Measurements from ENCODE around the gene TIMM21. TPM values are rescaled to one million over a fixed set of nuclear protein-coding genes. Genes with fewer than 3 reads are reported as not detected.

TIMM21 gene
- total RNA-seq, 3 donors from 2014 or later, result 30.8 to 38.1 (median 35.9) TPM

DNA sequence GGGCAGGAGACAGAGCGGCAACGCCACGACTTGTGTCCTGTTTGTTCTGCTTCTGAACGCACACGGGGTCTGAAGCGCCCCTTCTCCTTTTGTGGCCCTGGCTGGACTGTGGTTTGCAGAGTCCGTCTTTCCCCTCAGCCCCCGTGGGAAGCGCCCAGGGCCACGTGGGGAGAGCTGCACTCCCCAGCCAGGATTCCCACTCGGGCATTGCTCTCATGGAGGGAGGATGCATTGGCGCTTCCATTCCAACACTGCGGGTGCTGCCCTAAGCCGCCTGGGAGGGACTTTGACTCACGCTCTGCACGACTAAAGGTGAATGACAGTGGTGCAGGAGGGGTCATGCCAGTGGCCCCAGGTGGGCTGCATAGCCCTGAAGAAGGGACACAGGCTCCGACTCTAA, 52.5 kb downstream of the TIMM21 start:
- no peak for TF ChIP-seq POLR2A (IDR thresholded peaks at IDR 0.05)
- no peak for TF ChIP-seq POLR2AphosphoS5 (IDR thresholded peaks at IDR 0.05)
- TF ChIP-seq, protein P1, sequence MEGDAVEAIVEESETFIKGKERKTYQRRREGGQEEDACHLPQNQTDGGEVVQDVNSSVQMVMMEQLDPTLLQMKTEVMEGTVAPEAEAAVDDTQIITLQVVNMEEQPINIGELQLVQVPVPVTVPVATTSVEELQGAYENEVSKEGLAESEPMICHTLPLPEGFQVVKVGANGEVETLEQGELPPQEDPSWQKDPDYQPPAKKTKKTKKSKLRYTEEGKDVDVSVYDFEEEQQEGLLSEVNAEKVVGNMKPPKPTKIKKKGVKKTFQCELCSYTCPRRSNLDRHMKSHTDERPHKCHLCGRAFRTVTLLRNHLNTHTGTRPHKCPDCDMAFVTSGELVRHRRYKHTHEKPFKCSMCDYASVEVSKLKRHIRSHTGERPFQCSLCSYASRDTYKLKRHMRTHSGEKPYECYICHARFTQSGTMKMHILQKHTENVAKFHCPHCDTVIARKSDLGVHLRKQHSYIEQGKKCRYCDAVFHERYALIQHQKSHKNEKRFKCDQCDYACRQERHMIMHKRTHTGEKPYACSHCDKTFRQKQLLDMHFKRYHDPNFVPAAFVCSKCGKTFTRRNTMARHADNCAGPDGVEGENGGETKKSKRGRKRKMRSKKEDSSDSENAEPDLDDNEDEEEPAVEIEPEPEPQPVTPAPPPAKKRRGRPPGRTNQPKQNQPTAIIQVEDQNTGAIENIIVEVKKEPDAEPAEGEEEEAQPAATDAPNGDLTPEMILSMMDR (IDR thresholded peaks at IDR 0.05), result no peak
- no peak for DNase-seq (ENCODE audit: low spot score in 2 of 2)
- Histone ChIP-seq H3K4me1 (no peaks in the 10 kb centered on the region), H3K27ac (no peak overlapping the region), H3K27me3 (no peaks in the 10 kb centered on the region), H3K4me3 (no peak overlapping the region), H3K9me3 (no peaks in the 10 kb centered on the region), H3K36me3 (no peaks in the 10 kb centered on the region)
- intact Hi-C loops (cut with DNase I; ENCODE audit: low total_unique reads), result no loop called here

DNA sequence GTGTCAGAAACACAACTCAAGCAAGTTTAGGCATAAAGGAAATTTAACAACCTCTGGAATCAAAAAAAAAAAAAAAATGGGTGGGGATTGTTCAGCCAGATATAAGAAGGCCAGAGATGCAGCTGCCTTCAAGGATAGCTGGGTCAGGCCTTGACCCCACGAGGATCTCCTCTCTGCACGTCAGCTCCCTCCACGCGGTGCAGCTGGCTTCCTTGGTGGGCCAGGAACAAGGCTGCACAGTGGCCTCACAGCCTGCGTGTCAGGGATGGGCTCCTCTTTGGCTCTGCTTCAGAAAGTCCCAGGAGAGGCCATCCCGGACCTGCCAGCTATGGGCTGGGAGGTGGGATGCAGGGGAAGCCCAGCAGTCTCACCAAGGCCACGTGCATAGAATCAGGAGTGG, 55.5 kb downstream of the TIMM21 start:
- DNase-seq (ENCODE audit: low spot score in 2 of 2), result no peak
- Histone ChIP-seq H3K27me3 (no peaks in the 10 kb centered on the region), H3K4me3 (no peak overlapping the region), H3K27ac (no peak overlapping the region), H3K4me1 (no peaks in the 10 kb centered on the region), H3K9me3 (no peaks in the 10 kb centered on the region), H3K36me3 (no peaks in the 10 kb centered on the region)
- intact Hi-C loops (cut with DNase I; ENCODE audit: low total_unique reads), result no loop called here
- TF ChIP-seq POLR2AphosphoS5 (IDR thresholded peaks at IDR 0.05), result no peak
- TF ChIP-seq, protein P1 (IDR thresholded peaks at IDR 0.05), result no peak
- no peak for TF ChIP-seq POLR2A (IDR thresholded peaks at IDR 0.05)

DNA sequence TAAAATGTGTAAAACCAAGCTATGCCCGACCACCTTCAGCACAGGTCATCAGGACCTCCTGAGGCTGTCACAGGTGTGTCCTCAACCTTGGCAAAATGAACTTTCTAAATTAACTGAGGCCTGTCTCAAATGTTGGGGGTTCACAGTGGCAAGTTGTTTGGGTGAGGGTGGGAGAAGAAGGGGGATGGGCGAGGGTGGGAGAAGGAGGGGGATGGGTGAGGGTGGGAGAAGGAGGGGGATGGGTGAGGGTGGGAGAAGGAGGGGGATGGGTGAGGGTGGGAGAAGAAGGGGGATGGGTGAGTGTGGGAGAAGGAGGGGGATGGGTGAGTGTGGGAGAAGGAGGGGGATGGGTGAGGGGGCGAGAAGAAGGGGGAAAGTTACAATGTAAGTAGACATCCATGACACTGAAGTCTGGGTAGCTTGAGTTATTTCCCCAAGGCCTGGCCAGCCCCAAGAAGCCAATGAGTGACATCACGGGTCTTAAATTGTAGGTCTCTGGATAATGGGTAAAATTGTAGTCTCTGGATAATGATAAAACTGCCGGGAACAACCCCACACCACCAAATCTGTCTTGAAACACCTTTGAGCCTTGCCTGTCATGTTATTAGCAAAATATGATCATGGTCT, 56.3 kb downstream of the TIMM21 start:
- no peaks in the 10 kb centered on the region for H3K36me3 ChIP-seq
- H3K27me3 ChIP-seq, result no peaks in the 10 kb centered on the region
- H3K4me3 ChIP-seq, result no peak overlapping the region
- H3K27ac ChIP-seq, result no peak overlapping the region
- no peak for DNase-seq (ENCODE audit: low spot score in 2 of 2)
- intact Hi-C loops (cut with DNase I; ENCODE audit: low total_unique reads), result no loop called here
- no peaks in the 10 kb centered on the region for H3K4me1 ChIP-seq
- TF ChIP-seq POLR2A (IDR thresholded peaks at IDR 0.05) (no peak), POLR2AphosphoS5 (IDR thresholded peaks at IDR 0.05) (no peak)
- TF ChIP-seq, protein P1 (IDR thresholded peaks at IDR 0.05), result no peak
- H3K9me3 ChIP-seq, result no peaks in the 10 kb centered on the region

Other genes starting within 250 kb of the TIMM21 start
- gene FBXO15, start 689 bp upstream of the TIMM21 start, total RNA-seq, result 1 to 10 TPM in 1 of 3 donors, under 1 TPM in 2; 0.64 to 1.3 (median 0.73) TPM
- gene CYB5A, start 143.4 kb downstream of the TIMM21 start, total RNA-seq, result 100 to 1,000 TPM; 185 to 646 (median 300) TPM
- gene C18orf63, start 167.3 kb downstream of the TIMM21 start, total RNA-seq, result under 1 TPM in 1 of 3 donors, not detected in 2; 0.16 TPM